Aorta (tissue), 5 donors: Measurements from ENCODE around the gene MAN1A1. TPM values are rescaled to one million over a fixed set of nuclear protein-coding genes. Genes with fewer than 3 reads are reported as not detected.
"Not testable (repeated sequence)": the region's sequence is repeated elsewhere in the genome, so short reads cannot be mapped to it uniquely, and the experiment has no call there.

Source experiments
- ATAC-seq: fragments of 200-7000 bp; cut with Tn5 transposase; one replicate; pipeline ENCODE4 v1.9.1; 2022; ENCODE audit warnings: moderate library complexity; ENCODE audit not compliant: low FRiP score
- DNase-seq, 2 donors: peaks; one replicate each; pipeline ENCODE4 v3.0.0-alpha.2; 2020
- H3K27ac ChIP-seq, 2 donors: one replicate each; pipeline ENCODE4 v1.5.1; 2013; ENCODE audit warnings: low read length in 2 of 2, mild to moderate bottlenecking in 2 of 2, moderate library complexity in 2 of 2, control low read depth in 1 of 2, inconsistent platforms in 1 of 2, low read depth in 1 of 2
- H3K27me3 ChIP-seq, 2 donors: one replicate each; pipeline ENCODE4 v1.6.1; 2013; ENCODE audit warnings: control low read depth in 1 of 2, low read length in 1 of 2, mild to moderate bottlenecking in 1 of 2, moderate library complexity in 1 of 2; ENCODE audit not compliant: insufficient read depth in 2 of 2, control insufficient read depth in 1 of 2
- H3K36me3 ChIP-seq, 2 donors: one replicate each; pipeline ENCODE4 v1.6.1; 2013; ENCODE audit warnings: control low read depth in 1 of 2, low read length in 1 of 2, mild to moderate bottlenecking in 1 of 2; ENCODE audit not compliant: insufficient read depth in 2 of 2, control insufficient read depth in 1 of 2
- H3K4me1 ChIP-seq, 2 donors: one replicate each; pipeline ENCODE4 v1.6.1; 2013; ENCODE audit warnings: low read length in 2 of 2, control low read depth in 1 of 2, mild to moderate bottlenecking in 1 of 2, moderate library complexity in 1 of 2; ENCODE audit not compliant: insufficient read depth in 2 of 2, control insufficient read depth in 1 of 2
- H3K4me3 ChIP-seq, 2 donors: one replicate each; pipeline ENCODE4 v1.5.1; 2013; ENCODE audit warnings: low read length in 2 of 2, control low read depth in 1 of 2, mild to moderate bottlenecking in 1 of 2
- H3K9me3 ChIP-seq: one replicate; pipeline ENCODE4 v1.6.1; 2013; ENCODE audit warnings: mild to moderate bottlenecking, low read length; ENCODE audit not compliant: control insufficient read depth
- WGBS, 2 donors: extraction: QIAGEN DNeasy Blood & Tissue Kit; methylation state at CpG; one replicate each; pipeline ENCODE4 v1.1.7; 2013; 5-methylcytosine and 5-hydroxymethylcytosine counted together
- intact Hi-C, 2 donors: fragments of 100-400 bp; cut with DNase I; formaldehyde crosslinking; loops; one replicate each; pipeline versions ENCODE4 v1.14.2 to v1.15.0; 2022
- polyA plus RNA-seq, 2 donors: library from polyadenylated mRNA; stranded (reverse); fragments of 200-250 nt; gene quantifications; one replicate each; pipeline ENCODE4 v1.2.3, GENCODE V29; 2013
- total RNA-seq, 2 donors: library from RNA; stranded (reverse); fragmentation: NEBNext Ultra II Directional; extraction: Animal tissue kit (Norgen Biotek cat#: 25700); gene quantifications; one replicate each; pipeline ENCODE4 v1.2.1, GENCODE V29; 2021
- donor health status: healthy with polysubstance abuse.
- donor health status: Bipolar disorder and iron deficiency.
- donor health status: DM: no; HTN: no; CAD: no.
- donor health status: DM: no; HTN: no; CAD: no.
- donor health status: DM: yes; HTN: yes; CAD: no.

The MAN1A1 gene
- total and polyA plus RNA-seq, 4 donors: 22.2 to 76.0 (median 40.2) TPM

DNA sequence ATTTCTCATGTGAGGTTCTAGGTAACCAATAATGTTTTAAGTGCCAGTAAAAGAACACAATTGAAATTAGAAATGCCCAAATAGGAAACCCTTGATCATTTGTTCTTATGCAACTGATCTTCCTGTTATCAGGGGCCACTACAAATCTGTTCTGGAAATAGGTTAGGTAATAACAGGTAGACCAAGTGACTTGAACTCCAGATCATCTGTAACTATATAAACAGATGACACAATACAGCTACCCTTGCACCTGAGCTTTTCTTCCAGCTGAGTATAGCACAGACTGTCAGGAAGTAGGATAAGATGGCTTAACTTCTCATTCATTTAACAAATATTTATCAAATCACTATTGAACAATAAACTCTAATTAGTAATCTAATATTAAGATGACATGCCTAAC is 52.5 kb downstream of the MAN1A1 start:
- Histone ChIP-seq H3K27ac (no peak overlapping the region), H3K4me3 (no peak overlapping the region), H3K36me3 (no peaks in the 10 kb centered on the region), H3K4me1 (no peaks in the 10 kb centered on the region), H3K27me3 (no peaks in the 10 kb centered on the region), H3K9me3 (no peaks in the 10 kb centered on the region)
- intact Hi-C loops: no loop called here
- DNase-seq (no peak), ATAC-seq (no peak)

- Histone ChIP-seq H3K27me3 (no peaks in the 10 kb centered on the region), H3K4me3 (peak overlapping the region; percentile 26 to 31), H3K27ac (no peak overlapping the region), H3K9me3 (no peaks in the 10 kb centered on the region), H3K36me3 (no peaks in the 10 kb centered on the region), H3K4me1 (no peaks in the 10 kb centered on the region)
- no peak for DNase-seq
- no peak for ATAC-seq
- intact Hi-C loops: no loop called here
- 48 to 49% methylated on average over 4 of the region's 4 CpGs for WGBS, 2 donors
These were observed 53.2 kb downstream of the MAN1A1 start for GRCh38 chr6:119296036-119297035.

DNA sequence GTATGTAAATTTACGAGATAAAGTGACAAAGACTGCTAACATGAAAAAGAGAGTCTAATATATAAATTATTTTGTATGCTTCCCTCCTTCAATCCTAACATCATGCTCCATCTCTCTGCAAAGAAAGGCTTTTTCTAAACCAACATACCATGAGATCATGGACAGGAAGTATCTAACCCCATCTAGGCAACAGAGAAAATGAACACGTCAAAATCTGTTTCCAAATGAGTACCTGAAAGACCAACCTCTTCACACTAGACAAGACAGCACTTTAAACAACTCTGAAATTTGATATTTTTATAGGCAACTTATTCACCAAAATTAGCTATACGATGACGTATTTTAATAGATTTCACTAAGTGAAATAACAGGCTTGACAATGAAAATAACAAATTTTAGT is 54.6 kb downstream of the MAN1A1 start:
- H3K4me3 ChIP-seq: no peak overlapping the region
- intact Hi-C loops: no loop called here
- 25 to 38% methylated on average over 4 of the region's 4 CpGs for WGBS, 2 donors

GRCh38 chr6:119291060-119291459 is 58.5 kb downstream of the MAN1A1 start:
- intact Hi-C loops, H3K36me3 ChIP-seq, H3K9me3 ChIP-seq, DNase-seq, H3K27me3 ChIP-seq, H3K4me3 ChIP-seq, H3K4me1 ChIP-seq, ATAC-seq, H3K27ac ChIP-seq: not testable (repeated sequence)
- 80 to 84% methylated on average over 3 of the region's 3 CpGs for WGBS, 2 donors

More for the DNA sequence above, 54.6 kb downstream of the MAN1A1 start:
- DNase-seq: no peak
- H3K36me3 ChIP-seq: no peaks in the 10 kb centered on the region
- ATAC-seq: no peak
- H3K27ac ChIP-seq: no peak overlapping the region
- H3K4me1 ChIP-seq: no peaks in the 10 kb centered on the region
- H3K9me3 ChIP-seq: no peaks in the 10 kb centered on the region
- no peaks in the 10 kb centered on the region for H3K27me3 ChIP-seq

- intact Hi-C loops: no loop called here
- ATAC-seq: no peak
- Histone ChIP-seq H3K9me3 (no peaks in the 10 kb centered on the region), H3K4me1 (no peaks in the 10 kb centered on the region), H3K36me3 (no peaks in the 10 kb centered on the region), H3K4me3 (no peak overlapping the region), H3K27me3 (no peaks in the 10 kb centered on the region), H3K27ac (no peak overlapping the region)
- 43 to 80% methylated on average over 2 of the region's 2 CpGs for WGBS, 2 donors
- no peak for DNase-seq
These were observed 59.3 kb downstream of the MAN1A1 start for GRCh38 chr6:119290306-119290705.

- no peaks in the 10 kb centered on the region for H3K9me3 ChIP-seq
- no peaks in the 10 kb centered on the region for H3K36me3 ChIP-seq
- H3K4me3 ChIP-seq: no peak overlapping the region
- ATAC-seq: no peak
- no peak overlapping the region for H3K27ac ChIP-seq
- 52 to 58% methylated on average over 3 of the region's 3 CpGs for WGBS, 2 donors
- no peaks in the 10 kb centered on the region for H3K4me1 ChIP-seq
- DNase-seq: no peak
- intact Hi-C loops: no loop called here
- H3K27me3 ChIP-seq: no peaks in the 10 kb centered on the region
These were observed 59.9 kb downstream of the MAN1A1 start for GRCh38 chr6:119289651-119290050.

DNA sequence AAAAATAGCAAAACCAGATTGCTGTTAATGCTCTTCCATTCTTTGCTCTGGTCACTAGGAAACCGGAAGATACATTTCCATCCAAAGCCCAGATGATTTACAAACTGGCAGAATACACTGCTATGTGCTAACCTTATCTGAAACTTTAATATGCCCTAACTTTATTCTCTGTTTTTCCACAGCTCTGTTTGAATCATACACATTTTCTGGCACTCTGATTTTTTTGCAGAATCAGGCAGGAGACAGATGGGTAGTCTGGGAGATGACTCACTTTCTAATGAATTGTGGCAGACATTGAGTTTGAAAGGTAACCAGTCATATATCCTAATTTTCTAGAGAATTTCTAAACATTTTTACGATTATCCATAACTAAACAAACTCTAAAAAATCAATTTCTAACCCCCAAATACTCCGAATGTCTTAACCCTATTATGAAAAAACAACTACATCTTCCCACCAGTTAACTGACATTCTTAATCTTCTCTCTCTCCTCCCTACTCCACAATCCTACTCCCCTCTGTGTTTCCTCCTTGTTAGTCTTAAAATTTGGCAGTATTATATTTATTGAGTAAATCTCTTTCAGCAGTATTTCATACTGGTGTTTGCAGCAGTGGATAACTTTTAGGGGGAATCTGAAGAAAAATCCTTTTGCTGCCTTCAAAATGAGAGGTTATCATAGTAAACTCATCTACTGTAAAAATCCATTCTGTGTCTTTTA is 63.5 kb downstream of the MAN1A1 start:
- H3K36me3 ChIP-seq: no peaks in the 10 kb centered on the region
- no peaks in the 10 kb centered on the region for H3K27me3 ChIP-seq
- ATAC-seq: no peak
- H3K4me1 ChIP-seq: peaks cover 0 to 3% of the 10 kb centered on the region in 2 donors
- no peak for DNase-seq
- 94 to 95% methylated on average over 3 of the region's 3 CpGs for WGBS, 2 donors
- no peaks in the 10 kb centered on the region for H3K9me3 ChIP-seq
- no peak overlapping the region for H3K27ac ChIP-seq
- H3K4me3 ChIP-seq: no peak overlapping the region
- intact Hi-C loops: no loop called here

GRCh38 chr6:119284861-119285521 is 64.6 kb downstream of the MAN1A1 start:
- Histone ChIP-seq H3K36me3 (no peaks in the 10 kb centered on the region), H3K27me3 (no peaks in the 10 kb centered on the region), H3K9me3 (no peaks in the 10 kb centered on the region), H3K4me3 (no peak overlapping the region), H3K27ac (no peak overlapping the region), H3K4me1 (peaks cover 0 to 5% of the 10 kb centered on the region in 2 donors)
- 73 to 96% methylated on average over 4 of the region's 4 CpGs for WGBS, 2 donors
- no peak for DNase-seq
- ATAC-seq: no peak
- intact Hi-C loops: no loop called here
